ENCODE results near the gene MRPS27.
"Not testable (repeated sequence)": the region's sequence is repeated elsewhere in the genome, so short reads cannot be mapped to it uniquely, and the experiment has no call there.

Gene MRPS27

GRCh38 chr5:72302171-72302570 is 17.9 kb downstream of the MRPS27 start:
- TF ChIP-seq CTCF (IDR thresholded peaks at IDR 0.05; ENCODE audit: low read depth, low read length): no peak
- H3K4me3 ChIP-seq (ENCODE audit: low read depth, low read length): no peak overlapping the region
- in situ Hi-C loops (cut with HindIII; ENCODE audit: low sequenced_read_pairs): no loop called here
- DNase-seq (ENCODE audit: low read depth, low spot score): no peak

DNA sequence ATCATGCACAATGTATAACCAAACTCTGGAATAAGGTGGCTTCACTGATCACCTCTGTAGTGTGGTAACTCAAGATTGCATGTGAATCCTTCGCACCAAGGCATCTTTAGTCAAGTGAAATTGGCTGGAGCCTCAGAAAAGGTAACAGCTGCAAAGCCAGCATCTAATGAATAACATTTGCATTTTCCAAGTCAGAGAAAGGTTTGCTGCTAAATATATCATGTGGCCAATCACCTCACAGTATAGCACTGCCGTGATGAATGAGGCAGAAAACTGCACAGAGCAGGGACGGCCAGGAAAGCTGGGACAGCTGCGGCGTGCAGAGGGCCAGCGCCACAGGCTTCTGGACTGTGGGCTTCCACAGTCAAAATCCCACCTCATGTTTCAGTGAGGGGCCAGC is 18.5 kb downstream of the MRPS27 start:
- TF ChIP-seq CTCF (IDR thresholded peaks at IDR 0.05; ENCODE audit: low read depth, low read length): no peak
- DNase-seq (ENCODE audit: low read depth, low spot score): no peak
- in situ Hi-C loops (cut with HindIII; ENCODE audit: low sequenced_read_pairs): no loop called here
- no peak overlapping the region for H3K4me3 ChIP-seq (ENCODE audit: low read depth, low read length)

- no peak for TF ChIP-seq CTCF (IDR thresholded peaks at IDR 0.05; ENCODE audit: low read depth, low read length)
- no peak for DNase-seq (ENCODE audit: low read depth, low spot score)
- in situ Hi-C loops (cut with HindIII; ENCODE audit: low sequenced_read_pairs): no loop called here
- H3K4me3 ChIP-seq (ENCODE audit: low read depth, low read length): no peak overlapping the region
Measured at GRCh38 chr5:72300590-72301339, 19.3 kb downstream of the MRPS27 start.

GRCh38 chr5:72298711-72299110 is 21.3 kb downstream of the MRPS27 start:
- in situ Hi-C loops (cut with HindIII; ENCODE audit: low sequenced_read_pairs): no loop called here
- DNase-seq (ENCODE audit: low read depth, low spot score): no peak
- TF ChIP-seq CTCF (IDR thresholded peaks at IDR 0.05; ENCODE audit: low read depth, low read length): no peak
- no peak overlapping the region for H3K4me3 ChIP-seq (ENCODE audit: low read depth, low read length)

GRCh38 chr5:72298136-72298535 is 21.9 kb downstream of the MRPS27 start:
- DNase-seq (ENCODE audit: low read depth, low spot score); in situ Hi-C loops (cut with HindIII; ENCODE audit: low sequenced_read_pairs); H3K4me3 ChIP-seq (ENCODE audit: low read depth, low read length): not testable (repeated sequence)

GRCh38 chr5:72296256-72296655 is 23.8 kb downstream of the MRPS27 start:
- TF ChIP-seq CTCF (IDR thresholded peaks at IDR 0.05; ENCODE audit: low read depth, low read length): no peak
- no peak overlapping the region for H3K4me3 ChIP-seq (ENCODE audit: low read depth, low read length)
- in situ Hi-C loops (cut with HindIII; ENCODE audit: low sequenced_read_pairs): no loop called here

GRCh38 chr5:72295539-72295938 is 24.5 kb downstream of the MRPS27 start:
- no peak overlapping the region for H3K4me3 ChIP-seq (ENCODE audit: low read depth, low read length)
- no peak for TF ChIP-seq CTCF (IDR thresholded peaks at IDR 0.05; ENCODE audit: low read depth, low read length)
- in situ Hi-C loops (cut with HindIII; ENCODE audit: low sequenced_read_pairs): no loop called here
- DNase-seq (ENCODE audit: low read depth, low spot score): no peak

More at GRCh38 chr5:72296256-72296655, 23.8 kb downstream of the MRPS27 start:
- no peak for DNase-seq (ENCODE audit: low read depth, low spot score)

All from astrocyte of the spinal cord (primary cell).